GM18907 (cell line): ENCODE measurements around the gene COL5A2.

Experiments
- ATAC-seq: cut with Tn5 transposase; IDR thresholded peaks from one replicate; pipeline ENCODE4 v1.9.1; 2021; ENCODE audit warnings: mild to moderate bottlenecking, moderate library complexity; ENCODE audit not compliant: unreplicated experiment

COL5A2 gene

DNA sequence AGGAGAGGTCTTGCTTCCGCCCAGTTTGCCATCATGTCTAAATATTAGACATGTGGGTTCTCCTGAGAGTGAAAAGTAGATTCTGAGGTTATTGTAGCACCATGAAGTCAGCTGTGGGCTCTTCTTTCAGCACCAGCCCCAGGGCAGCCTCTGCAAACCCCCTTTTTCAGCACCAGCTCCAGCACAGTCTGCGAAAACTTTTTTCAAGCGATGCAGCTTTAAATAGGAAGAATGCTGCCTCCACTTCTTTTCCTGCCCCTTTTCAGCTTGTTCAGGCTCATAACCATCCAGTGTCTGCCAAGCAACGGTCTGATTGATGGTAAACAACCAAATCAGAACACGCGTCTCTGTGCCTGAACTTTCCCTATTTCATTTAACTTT lies at the start of gene COL5A2:
TSS of gene COL5A2 (minus strand) at position 192 of the 381 bp plus-strand sequence. CDS start at position 35, 157 bp downstream.
- no peak for ATAC-seq

DNA sequence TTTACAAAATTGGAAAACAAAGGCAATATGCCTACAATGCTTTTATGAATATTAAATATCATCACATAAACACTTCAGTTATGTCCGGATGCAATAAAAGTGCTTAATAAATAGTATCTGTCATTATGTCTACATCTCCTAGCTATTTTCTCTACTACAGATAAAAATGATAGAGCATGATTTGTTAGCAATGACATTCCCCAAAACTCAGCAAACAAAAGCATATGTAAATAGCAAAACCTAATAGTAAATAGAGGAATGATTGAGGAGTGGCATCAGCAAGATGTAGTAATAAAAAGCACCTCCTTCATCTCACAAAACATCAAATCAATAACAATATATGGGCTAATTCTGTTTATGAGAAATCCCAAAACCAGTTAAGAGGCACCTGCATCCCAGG lies 46.5 kb upstream of the COL5A2 start:
- no peak for ATAC-seq

DNA sequence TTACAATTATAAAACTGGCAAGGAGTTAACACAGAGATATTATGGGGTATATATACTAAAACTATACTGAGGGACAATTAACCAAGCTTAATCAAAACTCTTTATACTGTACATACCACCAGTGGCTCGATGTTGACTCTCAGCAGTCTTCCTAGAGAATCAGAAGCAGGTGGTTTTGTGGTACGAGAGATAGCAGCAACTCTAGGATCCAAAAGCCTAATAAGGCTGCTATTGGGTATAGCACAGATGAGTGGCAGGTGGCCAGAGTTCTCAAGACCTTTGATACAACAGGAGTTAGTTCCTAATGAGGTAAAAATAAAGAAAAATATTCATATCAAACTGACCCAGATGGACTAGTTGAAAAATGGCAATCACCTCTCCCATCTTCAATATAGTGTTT lies 45.5 kb upstream of the COL5A2 start:
- ATAC-seq: no peak

DNA sequence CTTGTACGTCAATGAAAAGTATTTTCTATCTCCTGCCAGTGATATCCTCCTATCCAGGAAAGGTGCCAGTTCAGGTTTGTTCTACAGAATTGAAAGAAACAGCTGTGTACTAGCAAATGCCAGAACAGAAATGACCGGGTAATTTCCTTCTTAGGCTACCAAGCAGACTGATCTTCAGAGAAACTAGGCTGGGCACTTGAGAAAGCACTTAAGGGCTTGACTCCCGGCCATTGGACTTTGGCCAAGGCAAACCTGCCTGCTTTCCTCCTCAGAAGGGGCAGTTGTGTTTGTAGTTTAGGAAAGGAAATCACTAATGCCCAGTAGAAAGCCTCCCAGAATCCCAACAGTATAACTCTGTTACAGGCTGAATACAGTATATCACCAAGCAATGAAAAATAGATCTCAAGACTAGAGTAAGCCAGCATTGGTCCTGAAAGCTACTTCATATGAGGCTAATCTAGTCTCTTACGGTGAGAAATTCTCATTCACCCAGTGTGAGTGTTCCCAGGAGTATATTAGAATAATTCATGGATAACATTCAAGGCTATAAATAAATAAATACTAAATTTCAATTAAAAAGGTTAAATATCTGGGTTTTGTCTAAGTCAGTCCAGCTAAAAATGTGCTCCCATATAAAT lies 43.0 kb upstream of the COL5A2 start:
- no peak for ATAC-seq

DNA sequence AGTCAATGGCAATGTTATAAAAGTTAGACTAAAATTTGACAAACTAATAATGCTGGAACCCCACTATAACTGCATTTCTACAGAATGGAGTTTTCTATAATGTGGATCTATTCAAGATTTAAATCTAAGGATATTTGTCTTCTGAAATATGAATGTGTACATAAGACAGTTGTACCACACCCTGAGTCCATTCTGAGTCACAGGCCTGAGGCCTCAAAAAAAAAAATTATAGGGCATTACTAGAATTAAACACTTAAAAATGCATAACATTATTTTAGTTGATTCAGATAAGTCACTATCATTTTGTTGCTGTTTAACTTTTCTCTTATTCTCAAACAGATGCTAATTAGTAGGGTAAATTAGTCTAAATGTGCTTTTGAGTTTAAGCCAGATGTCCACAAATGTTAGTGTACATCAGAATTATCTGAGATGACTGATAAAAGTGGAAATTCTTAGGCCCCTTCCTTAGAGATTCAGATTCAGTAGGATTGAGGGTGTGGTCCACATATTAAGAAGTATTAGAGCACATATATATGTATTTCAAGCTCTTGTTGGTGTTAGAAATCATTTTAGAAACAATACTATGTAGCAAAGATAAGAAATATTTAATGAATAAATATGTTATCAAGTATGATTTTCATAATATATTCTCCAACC lies 42.4 kb upstream of the COL5A2 start:
- no peak for ATAC-seq

DNA sequence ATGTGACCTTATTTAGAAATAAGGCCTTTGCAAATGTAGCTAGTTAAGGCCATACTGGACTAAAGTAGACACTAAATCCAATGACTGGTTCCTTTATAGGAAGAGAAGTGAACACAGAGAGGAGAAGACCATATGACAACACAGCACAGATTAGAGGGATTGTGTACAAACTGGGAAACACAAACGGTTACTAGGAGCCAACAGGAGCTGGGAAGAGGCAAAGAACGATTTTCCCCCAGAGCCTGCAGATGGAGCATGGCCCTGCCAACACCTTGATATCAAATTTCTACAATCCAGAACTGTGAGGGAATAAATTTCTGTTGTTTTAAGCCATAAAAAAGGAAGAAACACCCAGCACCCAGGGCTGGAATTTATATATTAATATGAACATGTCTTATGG lies 38.7 kb upstream of the COL5A2 start:
- no peak for ATAC-seq

DNA sequence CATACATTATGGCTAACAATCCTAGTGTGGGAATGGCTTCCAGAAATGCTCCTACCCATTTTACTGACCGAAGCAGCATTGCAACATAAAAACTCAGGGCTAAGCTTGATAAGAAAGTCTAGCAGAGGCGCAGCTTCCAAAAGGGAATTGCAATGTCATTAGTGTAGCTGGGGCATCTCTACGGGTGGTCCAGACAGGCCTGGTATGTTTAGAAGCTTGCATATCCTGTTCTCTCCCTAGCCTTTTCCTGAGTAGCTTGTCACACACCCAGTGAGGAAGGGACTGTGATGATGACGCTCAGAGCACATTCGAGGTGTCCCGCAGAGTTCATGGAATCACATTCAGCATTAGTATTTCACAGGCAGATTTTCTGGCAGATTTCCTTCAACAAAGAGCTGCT lies 38.0 kb upstream of the COL5A2 start:
- no peak for ATAC-seq

DNA sequence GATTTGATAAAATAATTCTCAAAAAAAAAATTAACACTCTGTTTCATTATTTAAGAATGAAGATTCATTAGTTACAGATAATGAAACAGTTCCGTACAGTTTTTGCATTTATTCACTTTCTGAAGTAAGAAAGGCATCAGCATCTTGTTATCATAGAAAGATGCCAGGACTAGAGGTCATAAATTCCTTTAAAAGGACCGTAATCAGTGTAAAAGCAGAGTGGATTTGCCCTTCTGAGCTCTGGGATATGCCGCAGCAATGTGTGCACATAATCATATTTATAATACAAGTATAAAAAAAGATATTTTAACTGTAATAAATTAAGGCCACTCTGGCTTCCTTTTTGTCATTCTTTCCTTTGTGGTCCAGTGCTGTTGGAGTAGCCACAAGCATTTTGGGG lies 37.5 kb upstream of the COL5A2 start:
- ATAC-seq: no peak

DNA sequence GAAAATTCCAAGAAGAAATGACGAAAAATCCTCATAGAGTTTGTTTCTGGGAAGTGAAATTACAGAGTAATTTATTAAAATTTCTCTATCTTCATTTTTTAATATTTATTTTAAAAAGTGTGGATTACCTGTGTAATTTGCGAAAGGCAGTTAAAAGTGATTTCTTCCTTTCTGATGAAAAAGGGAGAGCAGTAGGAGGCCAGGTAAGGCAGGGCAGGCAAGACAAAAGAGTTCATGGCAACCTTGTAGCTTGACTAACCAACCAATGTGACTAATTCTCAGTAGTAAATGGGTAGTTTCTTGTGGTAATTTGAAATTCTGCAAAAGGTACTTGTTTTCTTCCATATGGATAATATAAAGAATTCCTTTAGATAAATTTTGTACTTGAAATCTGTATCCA lies 34.9 kb upstream of the COL5A2 start:
- no peak for ATAC-seq

DNA sequence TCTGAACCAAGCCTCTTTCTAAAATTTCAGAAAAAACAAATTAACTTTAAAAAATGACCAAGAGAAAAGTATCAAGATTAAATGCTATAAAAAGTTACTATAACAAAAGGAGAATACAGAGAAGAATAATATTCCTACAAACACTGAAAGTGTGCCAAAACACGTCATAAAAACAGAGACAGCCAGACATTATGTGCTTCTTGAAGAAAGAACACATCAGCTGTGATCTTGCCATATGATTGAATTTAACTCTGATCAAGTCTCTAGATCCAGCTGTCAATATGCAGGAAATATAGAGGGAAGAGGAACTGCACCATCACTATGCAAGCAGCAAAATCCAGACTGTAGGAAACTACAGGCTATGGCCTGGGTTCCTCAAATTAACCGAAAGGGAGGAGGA lies 33.7 kb upstream of the COL5A2 start:
- ATAC-seq: no peak

DNA sequence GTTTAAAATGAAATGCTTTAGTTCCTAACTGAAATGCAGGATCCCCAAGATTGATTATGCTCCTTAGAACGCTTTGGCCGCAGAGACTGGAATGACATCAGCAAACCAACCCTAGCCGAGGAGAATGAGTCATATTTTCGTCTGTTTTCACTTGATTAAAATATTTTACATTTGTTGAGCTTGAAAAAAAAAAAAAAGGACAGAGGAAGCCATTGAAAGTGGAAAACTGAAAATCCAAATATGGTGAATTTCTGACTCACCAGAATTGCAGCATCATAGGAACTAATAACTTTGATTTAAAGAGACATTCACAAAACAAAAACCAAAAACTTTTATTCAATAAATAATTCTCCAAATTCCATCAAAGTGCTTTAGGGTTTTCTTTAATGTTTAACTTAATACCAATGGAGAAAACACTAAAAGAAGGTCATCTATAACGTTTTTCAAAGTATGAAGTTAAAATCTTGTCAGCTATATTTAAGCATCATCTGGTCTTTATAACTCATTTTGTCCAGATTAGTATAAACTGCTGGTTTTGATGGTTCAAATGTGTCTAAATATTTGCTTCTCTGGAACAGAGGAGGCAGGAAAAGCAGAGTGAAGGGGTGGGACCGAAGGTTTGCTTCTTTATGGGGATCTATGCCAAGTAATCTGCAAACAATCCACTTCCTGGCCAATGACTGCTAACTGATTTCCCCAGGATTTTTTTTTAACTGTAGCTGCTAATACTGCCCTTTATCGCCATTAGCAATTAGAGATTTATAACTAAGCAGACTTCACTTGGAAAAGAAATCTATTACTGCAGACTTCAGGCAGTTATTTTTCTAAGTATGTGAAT lies 30.9 kb upstream of the COL5A2 start:
- no peak for ATAC-seq

DNA sequence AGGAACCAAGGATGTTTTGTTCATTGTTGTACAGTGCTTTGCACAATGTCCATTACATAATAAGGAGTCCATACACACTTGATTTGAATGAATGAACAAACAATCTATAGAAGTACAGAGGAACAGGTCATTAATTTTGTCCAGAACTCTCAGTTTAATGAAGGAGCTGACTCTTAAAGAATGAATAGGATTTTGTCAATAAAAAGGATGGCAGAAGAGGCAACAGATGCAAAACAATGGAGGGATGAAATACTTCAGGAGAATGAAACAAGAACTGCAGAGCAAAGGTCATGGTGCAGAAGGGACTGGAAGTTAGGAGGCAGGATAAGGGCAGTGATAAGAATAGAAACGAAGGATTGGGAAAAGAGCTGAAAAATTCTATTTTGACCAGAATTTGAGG lies 28.7 kb upstream of the COL5A2 start:
- no peak for ATAC-seq

DNA sequence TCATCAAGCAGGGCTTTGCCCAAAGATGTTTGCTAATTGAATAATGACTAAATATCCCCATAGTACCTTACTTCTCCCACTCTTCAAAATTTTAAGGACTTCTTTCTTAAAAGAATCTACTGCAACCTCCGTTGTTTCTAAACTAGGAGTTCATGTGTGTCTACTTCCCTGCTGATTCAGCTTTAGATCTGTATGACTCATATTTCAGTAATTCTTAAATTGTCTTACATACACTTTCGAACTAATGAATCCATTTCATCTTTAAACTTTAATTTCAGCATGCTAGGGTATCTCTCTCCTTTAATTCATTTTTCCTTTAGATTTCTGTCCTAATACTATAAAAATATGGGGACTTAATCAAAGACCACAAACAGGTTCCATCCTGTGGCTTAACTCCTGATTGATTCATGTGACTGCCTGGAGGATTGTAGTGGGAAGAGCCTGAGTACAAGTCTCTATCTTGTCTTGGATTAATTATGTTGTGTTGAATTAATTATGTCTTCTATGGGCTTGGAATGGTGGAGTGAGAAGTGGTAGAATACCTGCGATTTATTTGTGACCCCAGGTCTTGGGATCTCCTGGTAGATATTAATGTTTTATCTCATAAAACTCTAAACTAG lies 24.9 kb upstream of the COL5A2 start:
- no peak for ATAC-seq

DNA sequence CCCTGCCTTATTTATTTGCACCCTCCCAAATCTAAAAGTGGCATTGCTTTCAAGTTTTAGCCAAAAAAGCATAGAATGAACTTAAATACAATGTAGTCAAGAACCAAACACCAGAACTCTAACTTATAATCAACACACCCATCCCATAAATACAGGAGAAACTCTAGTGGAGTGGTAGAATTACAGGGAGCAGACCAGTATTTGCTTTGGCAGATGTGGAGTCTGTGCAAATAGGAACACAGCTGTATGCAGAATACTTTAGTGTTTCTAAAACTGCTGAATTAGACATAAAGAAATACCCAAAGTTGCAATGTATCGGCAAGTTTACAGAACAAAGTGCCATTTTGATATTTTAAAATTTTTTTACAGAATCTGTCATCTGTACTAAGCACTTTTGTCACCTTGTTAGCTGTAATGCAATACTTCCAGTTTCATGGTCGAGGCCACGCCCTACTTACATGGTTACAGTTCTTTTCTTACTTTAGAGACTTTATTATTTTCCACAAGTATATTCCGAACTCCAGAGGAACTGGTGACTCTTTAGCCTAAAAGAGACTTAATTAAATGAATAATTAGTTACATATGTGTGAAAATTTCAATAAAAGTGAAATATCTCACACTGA lies 23.7 kb upstream of the COL5A2 start:
- no peak for ATAC-seq

DNA sequence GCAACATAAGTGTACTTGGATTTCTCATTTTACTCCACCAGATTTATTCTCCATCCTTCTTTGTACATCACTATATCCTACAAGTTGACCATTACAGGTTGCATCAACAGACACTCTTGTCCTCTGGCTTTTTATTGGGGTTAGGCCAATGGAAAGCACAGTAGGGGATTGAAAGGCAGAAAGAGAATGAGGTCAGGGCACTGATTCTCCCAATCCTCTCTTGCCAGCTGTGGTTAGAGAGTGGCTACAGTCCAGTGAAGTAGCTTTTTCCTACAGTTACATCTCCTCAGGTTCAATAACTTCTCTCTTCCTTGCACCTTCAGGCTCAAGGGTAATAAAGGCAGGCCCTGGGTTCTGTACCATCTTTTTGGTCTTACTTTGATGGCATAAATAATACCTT lies 20.2 kb upstream of the COL5A2 start:
- no peak for ATAC-seq

DNA sequence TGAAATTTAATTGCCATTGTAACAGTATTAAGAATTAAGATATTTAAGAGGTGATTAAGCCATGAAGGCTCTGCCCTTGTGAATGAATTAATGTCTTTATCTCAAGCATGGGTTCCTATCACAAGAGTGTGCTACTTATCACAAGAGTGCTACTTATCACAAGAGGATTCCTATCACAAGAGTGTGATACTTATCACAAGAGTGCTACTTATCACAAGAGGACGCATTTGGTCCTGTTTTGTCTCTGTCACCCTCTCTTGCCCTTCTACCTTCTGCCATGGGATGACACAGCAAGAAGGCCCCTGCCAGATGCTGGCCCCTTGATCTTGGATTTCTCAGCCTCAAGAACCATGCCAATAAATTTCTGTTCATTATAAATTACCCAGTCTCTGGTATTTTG lies 13.2 kb upstream of the COL5A2 start:
- no peak for ATAC-seq

DNA sequence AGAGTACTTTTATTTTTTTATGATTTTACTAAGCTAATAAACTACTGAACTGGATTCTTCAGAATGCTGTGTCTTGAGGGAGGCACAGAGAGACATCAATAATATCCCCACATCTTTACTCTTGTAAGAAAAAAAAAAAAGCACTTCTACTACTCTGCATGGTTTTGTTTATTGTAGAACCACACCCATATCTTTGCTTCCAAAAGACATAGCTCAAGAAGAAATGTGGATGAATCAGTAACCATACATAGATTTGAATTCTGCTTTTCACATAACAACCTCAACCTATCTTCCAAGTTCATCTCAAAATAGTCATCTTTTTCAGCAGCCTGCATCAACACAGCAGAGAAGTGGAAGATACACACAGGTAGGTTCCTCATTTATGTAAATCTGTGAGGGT lies 12.2 kb upstream of the COL5A2 start:
- ATAC-seq: no peak

DNA sequence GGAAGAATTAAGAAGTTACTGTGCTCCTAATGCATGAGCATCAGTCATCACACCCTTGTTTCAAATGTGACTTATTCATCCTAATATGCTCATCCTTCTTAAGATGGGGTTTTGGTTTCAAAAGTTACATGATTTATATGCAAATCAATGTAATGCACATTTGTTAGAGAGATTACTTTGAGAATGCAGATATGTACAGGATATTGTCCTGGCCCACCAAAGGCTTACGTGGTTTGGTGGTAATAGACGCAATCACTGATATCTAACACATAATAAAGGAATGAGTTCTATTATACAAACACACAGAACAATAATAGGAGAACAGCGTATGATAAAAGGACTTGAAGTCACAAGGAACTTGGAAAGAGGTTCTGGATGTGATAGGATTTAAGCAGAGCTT lies 11.1 kb upstream of the COL5A2 start:
- no peak for ATAC-seq

DNA sequence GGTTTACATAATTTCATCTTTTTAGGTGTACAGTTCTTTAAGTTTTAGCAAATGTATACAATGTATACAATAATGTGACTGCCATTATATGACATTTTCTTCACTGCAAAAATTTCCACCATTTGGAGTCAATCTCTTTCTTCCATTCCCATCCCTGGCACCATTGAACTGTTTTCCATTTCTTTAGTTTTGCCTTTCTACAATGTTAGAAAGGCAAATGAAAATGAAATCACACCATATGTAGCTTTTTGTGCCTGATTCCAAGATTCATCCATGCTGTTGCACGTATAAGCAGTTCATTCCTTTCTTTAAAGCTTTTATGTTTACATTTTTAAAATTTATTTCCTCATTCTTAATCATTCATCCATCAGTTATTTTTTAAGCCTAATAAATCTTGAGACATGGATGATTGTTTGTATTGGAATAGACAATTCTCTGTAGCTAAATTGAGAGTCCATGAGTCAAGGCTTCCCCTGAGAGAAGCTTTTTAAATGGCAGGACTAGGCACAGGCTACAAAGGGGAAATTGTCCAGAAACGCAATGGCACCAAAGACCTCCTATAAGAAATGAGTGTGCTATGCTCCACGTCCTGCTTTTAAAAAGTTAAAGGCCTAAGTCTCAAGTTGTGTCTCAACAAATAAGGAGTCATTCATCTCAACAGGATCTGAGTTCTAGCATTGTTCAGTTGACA lies 8.7 kb upstream of the COL5A2 start:
- ATAC-seq: no peak

DNA sequence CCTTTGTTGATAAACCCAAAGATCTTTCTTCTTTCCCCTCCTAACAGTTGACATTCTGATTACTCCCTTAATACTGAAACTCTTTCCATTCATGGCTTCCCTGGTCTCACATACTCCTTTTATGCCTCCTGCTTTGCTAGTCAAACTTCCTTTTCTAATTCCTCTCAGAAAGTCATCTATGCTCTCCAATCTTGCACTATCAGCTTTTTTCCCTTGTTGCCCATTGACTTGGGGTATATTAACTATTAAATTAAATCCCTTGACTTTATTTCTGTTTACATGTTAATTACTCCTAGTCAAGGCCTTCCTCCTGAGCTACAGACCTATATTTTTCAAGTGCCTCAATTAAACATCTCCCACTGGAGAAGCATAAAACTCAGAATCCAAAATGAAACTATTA lies 3.6 kb upstream of the COL5A2 start:
- no peak for ATAC-seq

DNA sequence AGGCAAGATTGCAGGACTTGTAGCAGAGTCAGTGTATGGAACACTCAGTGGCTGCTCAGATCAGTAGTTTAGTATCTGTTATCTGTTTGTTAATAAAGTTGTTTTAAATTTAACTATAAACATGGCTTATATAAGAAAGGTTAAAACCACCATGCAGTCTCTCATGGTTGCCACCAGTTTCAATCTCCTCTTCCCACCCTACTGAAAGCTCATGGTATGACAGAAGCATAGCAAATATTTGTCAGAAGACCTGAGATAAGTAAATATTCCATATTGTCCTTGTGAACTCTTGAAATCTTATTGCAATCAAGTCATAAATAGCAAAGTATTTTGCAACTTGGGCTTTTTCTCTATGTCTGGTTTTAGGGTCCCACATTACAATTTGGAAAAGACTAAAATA lies 2.1 kb upstream of the COL5A2 start:
- no peak for ATAC-seq
